ENCODE data around the gene EGLN2. TPM values are rescaled to one million over a fixed set of nuclear protein-coding genes. Genes with fewer than 3 reads are reported as not detected.

The EGLN2 gene
- polyA plus RNA-seq, 1 donor (not counting 4 experiments of a cell fraction or from before 2014, with no cell fraction given), result 31.6 TPM

GRCh38 chr19:40750874-40751537 lies 48.0 kb upstream of the EGLN2 start, which contains the start of gene SNRPA:
TSS of gene SNRPA (plus strand) at chr19:40751203. CDS start at chr19:40751409, 206 bp downstream.
- no peaks in the 10 kb centered on the region for H3K9me3 ChIP-seq (ENCODE audit: control insufficient read depth, low read depth, low read length)
- no peak for TF ChIP-seq CTCF (optimal IDR thresholded peaks at IDR 0.05 in 1 of 3, IDR thresholded peaks at IDR 0.05 in 1 of 3, conservative IDR thresholded peaks at IDR 0.05 in 1 of 3; ENCODE audit: extremely low read depth in 1 of 3, insufficient read depth in 2 of 3, low read length in 3 of 3)
- TF ChIP-seq EZH2 (IDR thresholded peaks at IDR 0.05; ENCODE audit: low read length), result no peak
- no peaks in the 10 kb centered on the region for H3K27me3 ChIP-seq (ENCODE audit: control insufficient read depth, extremely low read depth, insufficient read depth, low read length)
- H3K9me1 ChIP-seq (ENCODE audit: control insufficient read depth, extremely low read depth, insufficient read depth, low read length), result peaks cover 5% of the 10 kb centered on the region
- FAIRE-seq (peak; percentile 62), DNase-seq (ENCODE audit: low read depth, low spot score) (peak; percentile 81)
- H3K79me2 ChIP-seq (ENCODE audit: control insufficient read depth, insufficient read depth, low read length), result peaks cover 47% of the 10 kb centered on the region
- peak within 1 kb of the TSS; percentile 98 for H3K4me2 ChIP-seq (ENCODE audit: control insufficient read depth, extremely low read depth, insufficient read depth, low read depth, low read length)
- peaks cover 2 to 23% of the 10 kb centered on the region in 2 experiments for H3K36me3 ChIP-seq (ENCODE audit: control insufficient read depth in 2 of 2, extremely low read depth in 1 of 2, insufficient read depth in 2 of 2, low read length in 2 of 2)
- H3K4me1 ChIP-seq (ENCODE audit: control insufficient read depth, extremely low read depth, insufficient read depth, low read length), result peaks cover 31% of the 10 kb centered on the region
- peak within 1 kb of the TSS; percentile 100 for H3K9ac ChIP-seq (ENCODE audit: control insufficient read depth, extremely low read depth, insufficient read depth, low read length)
- peak within 1 kb of the TSS; percentile 54 to 100 (median 99) for H3K4me3 ChIP-seq (ENCODE audit: control insufficient read depth in 2 of 3, extremely low read depth in 1 of 3, insufficient read depth in 2 of 3, low read depth in 1 of 3, low read length in 3 of 3)
- dilution Hi-C loops (cut with MboI; ENCODE audit: extremely low pct_ligation_motif_present, low sequenced_read_pairs), result no loop called here
- H2AFZ ChIP-seq (ENCODE audit: control insufficient read depth, low read length), result peak within 1 kb of the TSS; percentile 97
- H4K20me1 ChIP-seq (ENCODE audit: control insufficient read depth, extremely low read depth, insufficient read depth, low read length), result peaks cover 5% of the 10 kb centered on the region
- peak within 1 kb of the TSS; percentile 99 for H3K27ac ChIP-seq (ENCODE audit: control insufficient read depth, insufficient read depth, low read length)

GRCh38 chr19:40752257-40752781 lies 46.7 kb upstream of the EGLN2 start:
- peak overlapping the region; percentile 85 for H3K4me2 ChIP-seq (ENCODE audit: control insufficient read depth, extremely low read depth, insufficient read depth, low read depth, low read length)
- DNase-seq (ENCODE audit: low read depth, low spot score) (no peak), FAIRE-seq (no peak)
- peak overlapping the region; percentile 54 to 100 (median 99) for H3K4me3 ChIP-seq (ENCODE audit: control insufficient read depth in 2 of 3, extremely low read depth in 1 of 3, insufficient read depth in 2 of 3, low read depth in 1 of 3, low read length in 3 of 3)
- no peaks in the 10 kb centered on the region for H3K9me3 ChIP-seq (ENCODE audit: control insufficient read depth, low read depth, low read length)
- H3K27ac ChIP-seq (ENCODE audit: control insufficient read depth, insufficient read depth, low read length), result peak overlapping the region; percentile 99
- H3K4me1 ChIP-seq (ENCODE audit: control insufficient read depth, extremely low read depth, insufficient read depth, low read length), result peaks cover 42% of the 10 kb centered on the region
- TF ChIP-seq CTCF (optimal IDR thresholded peaks at IDR 0.05 in 1 of 3, IDR thresholded peaks at IDR 0.05 in 1 of 3, conservative IDR thresholded peaks at IDR 0.05 in 1 of 3; ENCODE audit: extremely low read depth in 1 of 3, insufficient read depth in 2 of 3, low read length in 3 of 3) (no peak), EZH2 (IDR thresholded peaks at IDR 0.05; ENCODE audit: low read length) (no peak)
- H2AFZ ChIP-seq (ENCODE audit: control insufficient read depth, low read length), result no peak overlapping the region
- H3K36me3 ChIP-seq (ENCODE audit: control insufficient read depth in 2 of 2, extremely low read depth in 1 of 2, insufficient read depth in 2 of 2, low read length in 2 of 2), result peaks cover 6 to 35% of the 10 kb centered on the region in 2 experiments
- H3K79me2 ChIP-seq (ENCODE audit: control insufficient read depth, insufficient read depth, low read length), result peaks cover 60% of the 10 kb centered on the region
- peak overlapping the region; percentile 100 for H3K9ac ChIP-seq (ENCODE audit: control insufficient read depth, extremely low read depth, insufficient read depth, low read length)
- H3K27me3 ChIP-seq (ENCODE audit: control insufficient read depth, extremely low read depth, insufficient read depth, low read length), result no peaks in the 10 kb centered on the region
- dilution Hi-C loops (cut with MboI; ENCODE audit: extremely low pct_ligation_motif_present, low sequenced_read_pairs), result no loop called here
- H3K9me1 ChIP-seq (ENCODE audit: control insufficient read depth, extremely low read depth, insufficient read depth, low read length), result peaks cover 9% of the 10 kb centered on the region
- H4K20me1 ChIP-seq (ENCODE audit: control insufficient read depth, extremely low read depth, insufficient read depth, low read length), result peaks cover 17% of the 10 kb centered on the region

Data from keratinocyte (primary cell).